ENCODE results near the gene PPP2R2D.

Gene PPP2R2D

DNA sequence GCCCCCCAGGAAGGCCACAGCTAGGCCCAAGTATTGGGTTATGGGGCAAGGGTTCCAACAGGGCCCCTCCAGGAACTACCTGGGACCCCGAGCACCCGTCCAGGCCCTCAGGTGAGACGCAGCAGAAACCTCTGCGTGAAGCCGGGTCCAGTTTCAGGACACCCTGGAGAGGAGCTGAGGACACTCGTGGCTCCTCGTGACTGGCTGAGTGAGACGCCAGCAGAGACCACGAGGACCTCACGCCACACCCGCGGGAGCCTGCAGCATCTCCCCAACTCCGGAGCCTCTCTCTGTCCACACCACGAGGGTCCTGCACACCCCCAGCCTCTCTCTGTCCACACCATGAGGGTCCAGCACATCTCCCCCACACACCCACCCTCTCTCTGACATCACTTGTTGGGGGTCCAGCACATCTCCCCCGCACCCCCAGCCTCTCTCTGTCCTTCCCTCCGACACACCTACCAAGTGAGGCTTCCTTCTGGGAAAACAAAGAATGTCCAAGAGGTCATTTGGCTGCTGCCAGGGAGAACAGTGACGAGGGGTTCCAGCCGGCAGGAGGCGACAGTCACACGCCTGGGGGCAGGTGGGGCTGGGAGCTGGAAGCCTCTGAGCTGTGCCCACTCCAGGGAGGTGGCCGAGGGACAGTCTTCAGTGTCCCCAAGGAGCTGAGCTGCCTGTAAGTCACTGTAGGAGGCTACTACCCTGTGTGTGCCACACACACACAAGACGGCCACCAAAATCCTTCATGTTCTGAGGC, 46.1 kb upstream of the PPP2R2D start:
- Histone ChIP-seq H2BK15ac (replicated peaks; ENCODE audit: low read depth) (no peak overlapping the region), H3K27ac (ENCODE audit: low read depth, low read length) (no peak overlapping the region), H3K36me3 (ENCODE audit: control insufficient read depth, insufficient read depth, low read length) (no peaks in the 10 kb centered on the region), H2BK5ac (ENCODE audit: low read length) (no peak overlapping the region), H4K5ac (ENCODE audit: low read length) (no peak overlapping the region), H2AK5ac (ENCODE audit: low read length) (no peak overlapping the region), H4K8ac (ENCODE audit: low read depth, low read length) (no peak overlapping the region), H3K4me3 (ENCODE audit: low read length) (no peak overlapping the region), H3K79me1 (ENCODE audit: low read length) (no peaks in the 10 kb centered on the region), H3K27me3 (ENCODE audit: insufficient read depth, low read length, poor library complexity) (no peaks in the 10 kb centered on the region), H3K79me2 (ENCODE audit: control insufficient read depth, insufficient read depth, low read length) (no peaks in the 10 kb centered on the region), H3K4me2 (ENCODE audit: low read length) (no peak overlapping the region), H2BK120ac (ENCODE audit: low read depth, low read length) (no peak overlapping the region), H3K23ac (ENCODE audit: low read length) (no peak overlapping the region), H3K4ac (ENCODE audit: low read depth, low read length) (no peak overlapping the region), H3K18ac (ENCODE audit: low read length) (no peak overlapping the region), H3K56ac (ENCODE audit: low read length) (no peak overlapping the region), H3K9ac (ENCODE audit: low read length) (no peak overlapping the region), H3K4me1 (ENCODE audit: control insufficient read depth, low read depth, low read length) (no peaks in the 10 kb centered on the region)
- no CpG with 5 or more reads among the region's 22 CpGs for WGBS (ENCODE audit: extremely low coverage, insufficient coverage, low lambda C conversion rate)
- no peak for DNase-seq

DNA sequence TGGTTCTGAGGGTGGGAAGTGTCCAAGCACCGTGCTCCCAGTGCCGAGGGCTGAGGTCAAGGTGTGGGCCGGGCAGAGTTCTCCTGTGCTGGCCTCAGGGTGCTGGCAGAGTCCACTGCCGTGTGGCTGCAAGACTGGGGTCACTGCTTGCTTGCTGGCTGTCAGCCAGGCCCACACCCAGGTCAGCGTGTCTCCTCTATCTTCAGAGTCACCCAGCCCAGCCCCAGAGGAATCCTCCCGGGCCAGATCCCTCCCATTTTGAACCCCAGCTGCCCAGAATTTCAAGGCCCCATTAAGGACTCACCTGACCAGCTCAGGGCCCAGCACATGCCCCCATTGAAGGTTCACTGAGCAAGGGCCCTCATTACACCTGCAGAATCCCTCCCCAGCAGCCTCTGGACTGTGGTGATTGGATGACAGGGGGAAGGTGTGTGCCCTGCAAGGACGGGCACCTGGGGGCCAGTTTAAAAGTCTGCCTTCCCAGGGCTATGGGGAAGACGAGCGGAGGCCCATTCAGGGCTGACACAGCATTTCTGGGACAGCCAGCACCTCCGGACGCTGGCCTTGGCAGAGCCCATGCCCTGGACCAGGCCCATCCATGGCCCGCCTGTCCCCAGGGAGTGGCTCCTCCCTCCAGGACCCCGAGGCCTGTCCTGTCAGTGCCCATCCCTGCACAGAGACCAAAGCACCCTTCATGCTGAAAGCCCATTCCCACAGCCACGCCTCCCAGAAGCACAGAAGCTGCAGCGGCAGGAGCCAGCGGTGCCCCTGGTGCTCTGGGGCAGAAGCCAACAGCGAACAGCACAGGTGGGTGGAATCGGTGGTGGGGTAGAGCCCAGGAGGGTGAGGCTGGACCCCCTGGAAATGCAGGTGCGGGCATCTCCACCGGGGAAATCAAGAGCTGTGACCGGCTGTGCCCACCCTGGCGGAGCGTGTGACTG, 45.1 kb upstream of the PPP2R2D start:
- no peaks in the 10 kb centered on the region for H3K79me2 ChIP-seq (ENCODE audit: control insufficient read depth, insufficient read depth, low read length)
- no peak overlapping the region for H3K4me2 ChIP-seq (ENCODE audit: low read length)
- no peak overlapping the region for H2BK5ac ChIP-seq (ENCODE audit: low read length)
- H3K4me1 ChIP-seq (ENCODE audit: control insufficient read depth, low read depth, low read length) = no peaks in the 10 kb centered on the region
- H3K27ac ChIP-seq (ENCODE audit: low read depth, low read length) = no peak overlapping the region
- no peak overlapping the region for H3K4ac ChIP-seq (ENCODE audit: low read depth, low read length)
- H3K9ac ChIP-seq (ENCODE audit: low read length) = no peak overlapping the region
- no peak overlapping the region for H2BK15ac ChIP-seq (replicated peaks; ENCODE audit: low read depth)
- H3K18ac ChIP-seq (ENCODE audit: low read length) = no peak overlapping the region
- no peaks in the 10 kb centered on the region for H3K36me3 ChIP-seq (ENCODE audit: control insufficient read depth, insufficient read depth, low read length)
- no peaks in the 10 kb centered on the region for H3K27me3 ChIP-seq (ENCODE audit: insufficient read depth, low read length, poor library complexity)
- H2BK120ac ChIP-seq (ENCODE audit: low read depth, low read length) = no peak overlapping the region
- no peak overlapping the region for H4K5ac ChIP-seq (ENCODE audit: low read length)
- no peak for DNase-seq
- H3K79me1 ChIP-seq (ENCODE audit: low read length) = no peaks in the 10 kb centered on the region
- H3K23ac ChIP-seq (ENCODE audit: low read length) = no peak overlapping the region
- WGBS (ENCODE audit: extremely low coverage, insufficient coverage, low lambda C conversion rate) = no CpG with 5 or more reads among the region's 23 CpGs
- H3K4me3 ChIP-seq (ENCODE audit: low read length) = no peak overlapping the region
- H4K8ac ChIP-seq (ENCODE audit: low read depth, low read length) = no peak overlapping the region
- no peak overlapping the region for H3K56ac ChIP-seq (ENCODE audit: low read length)
- H2AK5ac ChIP-seq (ENCODE audit: low read length) = no peak overlapping the region

GRCh38 chr10:131856441-131857094, 44.2 kb upstream of the PPP2R2D start:
- DNase-seq = no peak
- Histone ChIP-seq H3K4me1 (ENCODE audit: control insufficient read depth, low read depth, low read length) (no peaks in the 10 kb centered on the region), H3K27me3 (ENCODE audit: insufficient read depth, low read length, poor library complexity) (no peaks in the 10 kb centered on the region), H4K5ac (ENCODE audit: low read length) (no peak overlapping the region), H3K36me3 (ENCODE audit: control insufficient read depth, insufficient read depth, low read length) (no peaks in the 10 kb centered on the region), H2BK15ac (replicated peaks; ENCODE audit: low read depth) (no peak overlapping the region), H3K4me2 (ENCODE audit: low read length) (no peak overlapping the region), H3K56ac (ENCODE audit: low read length) (no peak overlapping the region), H3K4me3 (ENCODE audit: low read length) (no peak overlapping the region), H4K8ac (ENCODE audit: low read depth, low read length) (no peak overlapping the region), H3K79me2 (ENCODE audit: control insufficient read depth, insufficient read depth, low read length) (no peaks in the 10 kb centered on the region), H3K79me1 (ENCODE audit: low read length) (no peaks in the 10 kb centered on the region), H3K27ac (ENCODE audit: low read depth, low read length) (no peak overlapping the region), H3K23ac (ENCODE audit: low read length) (no peak overlapping the region), H3K18ac (ENCODE audit: low read length) (no peak overlapping the region), H3K9ac (ENCODE audit: low read length) (no peak overlapping the region), H2BK120ac (ENCODE audit: low read depth, low read length) (no peak overlapping the region), H2BK5ac (ENCODE audit: low read length) (no peak overlapping the region), H3K4ac (ENCODE audit: low read depth, low read length) (no peak overlapping the region), H2AK5ac (ENCODE audit: low read length) (no peak overlapping the region)
- no CpG with 5 or more reads among the region's 18 CpGs for WGBS (ENCODE audit: extremely low coverage, insufficient coverage, low lambda C conversion rate)

DNA sequence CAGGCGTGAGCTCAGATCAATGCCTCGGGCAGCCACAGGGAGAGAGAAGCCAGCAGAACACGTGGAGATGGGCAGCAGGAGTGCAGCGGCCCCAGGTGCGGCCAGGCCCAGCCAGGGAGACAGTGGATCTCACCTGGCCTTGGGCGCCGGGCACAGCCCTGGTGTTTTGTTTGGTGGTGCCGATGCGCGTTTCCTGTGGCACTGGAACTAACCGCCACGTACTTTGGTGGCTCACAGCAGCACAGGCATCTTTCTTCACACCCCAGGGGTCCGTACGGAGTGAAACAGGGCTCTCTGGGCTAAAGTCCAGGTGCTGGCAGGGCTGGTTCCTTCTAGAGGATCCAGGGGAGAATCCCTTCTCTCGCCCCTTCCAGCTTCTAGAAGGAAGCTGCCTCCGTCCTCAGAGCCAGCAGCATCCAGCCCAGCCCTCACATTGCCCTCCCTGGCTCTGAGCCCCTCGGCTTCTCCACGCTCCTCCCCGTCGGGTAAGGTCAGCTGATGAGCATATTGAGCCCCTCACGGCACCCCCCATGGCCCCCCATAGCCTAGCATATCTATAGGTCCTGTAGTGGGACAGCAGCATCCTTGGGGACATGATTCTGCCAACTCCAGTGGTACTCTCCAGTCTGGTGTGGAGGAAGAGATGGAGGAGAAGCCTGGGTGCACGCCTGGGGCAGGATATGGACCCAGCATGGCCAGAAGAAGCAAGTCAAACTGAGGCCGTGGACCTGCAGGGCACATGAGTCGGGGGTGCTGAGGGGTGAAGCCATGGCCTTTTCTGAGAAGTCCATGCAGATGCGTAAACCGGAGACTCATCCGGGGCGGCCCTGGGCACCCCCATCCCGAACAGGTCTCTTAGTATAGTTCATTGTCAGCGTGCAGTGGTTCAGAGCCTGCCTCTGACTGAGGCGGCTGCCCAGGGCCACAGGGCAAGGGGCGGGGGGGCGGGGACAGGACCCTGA, 43.4 kb upstream of the PPP2R2D start:
- no peaks in the 10 kb centered on the region for H3K27me3 ChIP-seq (ENCODE audit: insufficient read depth, low read length, poor library complexity)
- H3K9ac ChIP-seq (ENCODE audit: low read length) = no peak overlapping the region
- H2BK15ac ChIP-seq (replicated peaks; ENCODE audit: low read depth) = no peak overlapping the region
- no peak overlapping the region for H4K5ac ChIP-seq (ENCODE audit: low read length)
- no peak overlapping the region for H4K8ac ChIP-seq (ENCODE audit: low read depth, low read length)
- DNase-seq = no peak
- H3K4me2 ChIP-seq (ENCODE audit: low read length) = no peak overlapping the region
- no peak overlapping the region for H3K4ac ChIP-seq (ENCODE audit: low read depth, low read length)
- no peaks in the 10 kb centered on the region for H3K79me2 ChIP-seq (ENCODE audit: control insufficient read depth, insufficient read depth, low read length)
- no peak overlapping the region for H2BK5ac ChIP-seq (ENCODE audit: low read length)
- H3K4me1 ChIP-seq (ENCODE audit: control insufficient read depth, low read depth, low read length) = no peaks in the 10 kb centered on the region
- no peak overlapping the region for H3K27ac ChIP-seq (ENCODE audit: low read depth, low read length)
- H3K36me3 ChIP-seq (ENCODE audit: control insufficient read depth, insufficient read depth, low read length) = no peaks in the 10 kb centered on the region
- no peak overlapping the region for H3K56ac ChIP-seq (ENCODE audit: low read length)
- no CpG with 5 or more reads among the region's 33 CpGs for WGBS (ENCODE audit: extremely low coverage, insufficient coverage, low lambda C conversion rate)
- H2BK120ac ChIP-seq (ENCODE audit: low read depth, low read length) = no peak overlapping the region
- H3K23ac ChIP-seq (ENCODE audit: low read length) = no peak overlapping the region
- no peak overlapping the region for H3K4me3 ChIP-seq (ENCODE audit: low read length)
- no peak overlapping the region for H2AK5ac ChIP-seq (ENCODE audit: low read length)
- no peaks in the 10 kb centered on the region for H3K79me1 ChIP-seq (ENCODE audit: low read length)
- no peak overlapping the region for H3K18ac ChIP-seq (ENCODE audit: low read length)

DNA sequence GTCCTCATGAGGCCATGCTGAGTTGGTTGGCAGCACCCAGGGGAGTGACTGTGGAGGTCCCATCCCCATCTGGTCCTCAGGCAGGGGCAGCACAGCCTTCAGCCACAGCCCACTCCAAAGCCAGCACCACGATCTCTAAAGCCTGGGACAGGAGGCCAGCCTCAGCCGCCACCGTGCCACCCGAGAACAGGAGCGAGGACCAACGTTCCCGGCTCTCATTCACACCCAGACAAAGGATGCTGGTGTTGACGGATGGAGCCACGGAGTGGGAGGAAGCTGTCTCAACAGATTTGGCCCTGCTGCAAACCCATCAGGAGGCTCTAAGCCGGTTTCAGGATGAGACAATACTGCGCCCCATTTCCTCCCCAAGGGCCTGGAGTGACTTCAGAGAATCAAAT, 42.7 kb upstream of the PPP2R2D start:
- H3K18ac ChIP-seq (ENCODE audit: low read length) = no peak overlapping the region
- H3K56ac ChIP-seq (ENCODE audit: low read length) = no peak overlapping the region
- no peak overlapping the region for H4K8ac ChIP-seq (ENCODE audit: low read depth, low read length)
- no peak overlapping the region for H3K4me3 ChIP-seq (ENCODE audit: low read length)
- H4K5ac ChIP-seq (ENCODE audit: low read length) = no peak overlapping the region
- H2BK120ac ChIP-seq (ENCODE audit: low read depth, low read length) = no peak overlapping the region
- no peak overlapping the region for H3K4ac ChIP-seq (ENCODE audit: low read depth, low read length)
- H3K9ac ChIP-seq (ENCODE audit: low read length) = no peak overlapping the region
- DNase-seq = no peak
- no peaks in the 10 kb centered on the region for H3K36me3 ChIP-seq (ENCODE audit: control insufficient read depth, insufficient read depth, low read length)
- H3K79me2 ChIP-seq (ENCODE audit: control insufficient read depth, insufficient read depth, low read length) = no peaks in the 10 kb centered on the region
- H3K4me1 ChIP-seq (ENCODE audit: control insufficient read depth, low read depth, low read length) = no peaks in the 10 kb centered on the region
- H2AK5ac ChIP-seq (ENCODE audit: low read length) = no peak overlapping the region
- no peak overlapping the region for H2BK5ac ChIP-seq (ENCODE audit: low read length)
- H3K23ac ChIP-seq (ENCODE audit: low read length) = no peak overlapping the region
- H3K4me2 ChIP-seq (ENCODE audit: low read length) = no peak overlapping the region
- no peak overlapping the region for H2BK15ac ChIP-seq (replicated peaks; ENCODE audit: low read depth)
- no peak overlapping the region for H3K27ac ChIP-seq (ENCODE audit: low read depth, low read length)
- no peaks in the 10 kb centered on the region for H3K79me1 ChIP-seq (ENCODE audit: low read length)
- no peaks in the 10 kb centered on the region for H3K27me3 ChIP-seq (ENCODE audit: insufficient read depth, low read length, poor library complexity)
- no CpG with 5 or more reads among the region's 11 CpGs for WGBS (ENCODE audit: extremely low coverage, insufficient coverage, low lambda C conversion rate)

Measured in mesendoderm (in vitro differentiated cells).